Esophagus squamous epithelium (tissue), 5 donors: Measurements from ENCODE around the gene COX5A. TPM values are rescaled to one million over a fixed set of nuclear protein-coding genes. Genes with fewer than 3 reads are reported as not detected.

Experiments
- DNase-seq: peaks from one replicate; lab custom pipeline; 2025; lab: John Stamatoyannopoulos, UW
- H3K27ac ChIP-seq, 4 donors: fragments of 200-600 bp; sonication (generic); one replicate each; pipeline ENCODE4 v1.5.1; 2016 to 2019; ENCODE audit warnings: mild to moderate bottlenecking in 1 of 4
- H3K27me3 ChIP-seq, 4 donors: fragments of 200-600 bp; sonication (generic); 1 replicate in 3 of 4; 2 replicates in 1 of 4; pipeline versions ENCODE4 v1.5.1 to v1.6.0; 2017 to 2021; ENCODE audit warnings: antibody characterized with exemption in 1 of 4
- H3K36me3 ChIP-seq, 3 donors: fragments of 200-600 bp; sonication (generic); one replicate each; pipeline ENCODE4 v1.5.1; 2016 to 2019
- H3K4me1 ChIP-seq, 3 donors: fragments of 200-600 bp; sonication (generic); one replicate each; pipeline ENCODE4 v1.5.1; 2017 to 2019
- H3K4me3 ChIP-seq, 4 donors: fragments of 200-600 bp; sonication (generic); 1 replicate in 3 of 4; 2 replicates in 1 of 4; pipeline ENCODE4 v1.5.1; 2016 to 2019; ENCODE audit warnings: mild to moderate bottlenecking in 2 of 4, moderate library complexity in 1 of 4
- H3K9me3 ChIP-seq, 3 donors: fragments of 200-600 bp; sonication (generic); one replicate each; pipeline ENCODE4 v1.5.1; 2016 to 2019
- CTCF ChIP-seq, 6 experiments: fragments of 450-650 bp in 4 of 6; fragments of 200-600 bp in 2 of 6; sonication (generic) in 2 of 6; IDR thresholded peaks; one replicate each; pipeline ENCODE4 v1.5.1; 2016 to 2019; ENCODE audit warnings: antibody characterized with exemption in 6 of 6, mild to moderate bottlenecking in 4 of 6, moderate library complexity in 4 of 6
- POLR2A ChIP-seq, 4 donors: fragments of 450-650 bp; IDR thresholded peaks; one replicate each; pipeline ENCODE4 v1.6.1; 2017; ENCODE audit warnings: antibody characterized with exemption in 4 of 4, mild to moderate bottlenecking in 4 of 4, moderate library complexity in 3 of 4
- WGBS, 2 donors: methylation state at CpG; one replicate each; pipeline ENCODE4 v1.1.5; 2018; 5-methylcytosine and 5-hydroxymethylcytosine counted together
- intact Hi-C: fragments of 100-400 bp; cut with DNase I; formaldehyde crosslinking; loops from one replicate; pipeline ENCODE4 v1.15.0; 2022
- small RNA-seq, 4 donors: library from RNA; depleted of rRNA; stranded (forward); fragments of <200 nt; gene quantifications; one replicate each; pipeline ENCODE3, GENCODE V24; 2016
- total RNA-seq, 4 donors: library from RNA; depleted of rRNA; stranded (reverse); fragments of >200 nt; gene quantifications; one replicate each; pipeline ENCODE4 v1.1.0, GENCODE V29; 2016
- donor health status: DM: yes; HTN: yes; CAD: no.

Gene COX5A
- total RNA-seq, 4 donors from 2014 or later = 110 to 197 (median 172) TPM

GRCh38 chr15:74870436-74871215, 67.2 kb downstream of the COX5A start:
- Histone ChIP-seq H3K9me3 (no peaks in the 10 kb centered on the region), H3K36me3 (peaks cover 0 to 4% (median 0%) of the 10 kb centered on the region in 3 donors), H3K4me3 (peak overlapping the region in 2 of 4 donors; percentile 6 to 39), H3K27ac (peak overlapping the region; percentile 94 to 98 (median 96)), H3K27me3 (no peaks in the 10 kb centered on the region), H3K4me1 (peaks cover 53 to 80% (median 72%) of the 10 kb centered on the region in 3 donors)
- intact Hi-C loops = no loop called here
- 13% methylated on average over 6 of the region's 6 CpGs for WGBS, 2 donors
- no peak for DNase-seq
- TF ChIP-seq POLR2A (IDR thresholded peaks at IDR 0.05) = no peak
- no peak for TF ChIP-seq CTCF (IDR thresholded peaks at IDR 0.05)

Small RNA genes lying within 50 kb of the gene (small RNA-seq; reads per million reads assigned to genes)
- gene RF00019 = 0 reads per million in 4 donors

Other genes with a start within 250 kb of the COX5A start
- 10 to 100 TPM in 3 of 4 donors, 1 to 10 TPM in 1; 10.0 to 17.4 (median 13.2) TPM for gene EDC3, start 242.0 kb downstream of the COX5A start, total RNA-seq
- gene CYP1A1, start 212.5 kb downstream of the COX5A start, total RNA-seq = 1 to 10 TPM in 1 of 4 donors, under 1 TPM in 1, not detected in 2; 0.18 to 1.1 TPM
- not detected for gene CYP1A2, start 189.2 kb downstream of the COX5A start, total RNA-seq
- gene CSK, start 156.0 kb downstream of the COX5A start, total RNA-seq = 100 to 1,000 TPM in 1 of 4 donors, 10 to 100 TPM in 3; 30.6 to 130 (median 45.2) TPM
- under 1 TPM in 1 of 4 donors, not detected in 3; 0.18 TPM for gene LMAN1L, start 125.2 kb downstream of the COX5A start, total RNA-seq
- under 1 TPM in 1 of 4 donors, not detected in 3; 0.11 TPM for gene CPLX3, start 111.4 kb downstream of the COX5A start, total RNA-seq
- gene ULK3, start 94.9 kb downstream of the COX5A start, total RNA-seq = 100 to 1,000 TPM in 1 of 4 donors, 10 to 100 TPM in 3; 53.3 to 113 (median 60.9) TPM
- 100 to 1,000 TPM in 1 of 4 donors, 10 to 100 TPM in 3; 65.8 to 131 (median 88.7) TPM for gene SCAMP2, start 64.7 kb downstream of the COX5A start, total RNA-seq
- gene MPI, start 48.0 kb downstream of the COX5A start, total RNA-seq = 10 to 100 TPM; 26.5 to 51.9 (median 47.9) TPM
- gene FAM219B, start 31.2 kb downstream of the COX5A start, total RNA-seq = 10 to 100 TPM; 29.3 to 71.8 (median 45.4) TPM
- gene RPP25, start 18.7 kb upstream of the COX5A start, total RNA-seq = 10 to 100 TPM in 3 of 4 donors, 1 to 10 TPM in 1; 5.8 to 12.5 (median 12.3) TPM
- 1 to 10 TPM in 1 of 4 donors, under 1 TPM in 3; 0.57 to 2.0 (median 0.67) TPM for gene SCAMP5, start 57.5 kb upstream of the COX5A start, total RNA-seq
- gene PPCDC, start 85.5 kb upstream of the COX5A start, total RNA-seq = 10 to 100 TPM; 11.6 to 14.7 (median 12.4) TPM